ENCODE measurements around the gene SH3PXD2B.

Gene SH3PXD2B

DNA sequence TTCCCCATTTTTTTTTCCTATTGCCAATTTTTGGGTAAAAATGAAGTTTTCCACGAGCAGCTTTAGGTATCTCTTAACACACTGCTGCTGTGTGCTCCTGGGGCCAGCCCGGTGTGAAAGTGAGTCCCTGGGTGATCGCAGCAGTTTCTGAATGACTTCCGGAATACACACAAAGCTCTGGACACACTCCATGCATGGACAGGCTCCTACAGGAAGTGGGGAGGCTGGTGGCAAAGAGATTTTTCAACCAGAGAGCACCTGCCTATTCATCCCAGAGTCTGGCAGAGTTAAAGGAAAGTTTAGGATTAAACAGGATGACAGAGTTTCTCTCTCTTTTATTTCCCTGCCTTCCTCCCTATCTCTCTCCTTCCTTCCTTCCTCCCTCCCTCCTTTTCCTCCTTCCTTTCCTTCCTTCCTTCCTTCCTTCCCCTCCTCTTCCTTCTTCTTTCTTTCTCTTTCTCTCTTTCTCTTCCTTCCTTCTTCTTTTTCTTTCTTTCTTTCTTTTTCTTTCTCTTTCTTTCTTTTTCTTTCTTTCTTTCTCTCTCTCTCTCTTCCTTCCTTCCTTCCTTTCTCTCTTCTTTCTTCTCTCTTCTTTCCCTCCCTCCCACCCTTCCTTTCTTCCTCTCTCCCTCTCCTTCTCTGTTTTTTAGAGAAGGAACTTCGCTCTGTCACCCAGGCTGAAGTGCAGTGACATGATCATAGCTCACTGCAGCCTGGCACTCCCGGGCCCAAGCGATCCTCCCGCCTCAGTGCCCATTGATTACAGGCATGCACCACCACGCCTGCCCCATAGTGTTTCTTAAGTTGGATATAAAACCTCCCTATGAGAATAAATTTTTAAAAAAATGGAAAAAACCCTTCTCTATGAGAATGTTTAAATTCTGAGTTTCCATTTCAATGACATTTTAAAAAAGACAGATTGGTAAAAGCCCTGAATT is 132.0 kb downstream of the SH3PXD2B start:
- TF ChIP-seq, protein P1, sequence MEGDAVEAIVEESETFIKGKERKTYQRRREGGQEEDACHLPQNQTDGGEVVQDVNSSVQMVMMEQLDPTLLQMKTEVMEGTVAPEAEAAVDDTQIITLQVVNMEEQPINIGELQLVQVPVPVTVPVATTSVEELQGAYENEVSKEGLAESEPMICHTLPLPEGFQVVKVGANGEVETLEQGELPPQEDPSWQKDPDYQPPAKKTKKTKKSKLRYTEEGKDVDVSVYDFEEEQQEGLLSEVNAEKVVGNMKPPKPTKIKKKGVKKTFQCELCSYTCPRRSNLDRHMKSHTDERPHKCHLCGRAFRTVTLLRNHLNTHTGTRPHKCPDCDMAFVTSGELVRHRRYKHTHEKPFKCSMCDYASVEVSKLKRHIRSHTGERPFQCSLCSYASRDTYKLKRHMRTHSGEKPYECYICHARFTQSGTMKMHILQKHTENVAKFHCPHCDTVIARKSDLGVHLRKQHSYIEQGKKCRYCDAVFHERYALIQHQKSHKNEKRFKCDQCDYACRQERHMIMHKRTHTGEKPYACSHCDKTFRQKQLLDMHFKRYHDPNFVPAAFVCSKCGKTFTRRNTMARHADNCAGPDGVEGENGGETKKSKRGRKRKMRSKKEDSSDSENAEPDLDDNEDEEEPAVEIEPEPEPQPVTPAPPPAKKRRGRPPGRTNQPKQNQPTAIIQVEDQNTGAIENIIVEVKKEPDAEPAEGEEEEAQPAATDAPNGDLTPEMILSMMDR (conservative IDR thresholded peaks at IDR 0.05; ENCODE audit: low read depth, low read length) = no peak
- H3K4me3 ChIP-seq (ENCODE audit: low read depth, low read length) = no peak overlapping the region
- DNase-seq (ENCODE audit: low read depth) = no peak

DNA sequence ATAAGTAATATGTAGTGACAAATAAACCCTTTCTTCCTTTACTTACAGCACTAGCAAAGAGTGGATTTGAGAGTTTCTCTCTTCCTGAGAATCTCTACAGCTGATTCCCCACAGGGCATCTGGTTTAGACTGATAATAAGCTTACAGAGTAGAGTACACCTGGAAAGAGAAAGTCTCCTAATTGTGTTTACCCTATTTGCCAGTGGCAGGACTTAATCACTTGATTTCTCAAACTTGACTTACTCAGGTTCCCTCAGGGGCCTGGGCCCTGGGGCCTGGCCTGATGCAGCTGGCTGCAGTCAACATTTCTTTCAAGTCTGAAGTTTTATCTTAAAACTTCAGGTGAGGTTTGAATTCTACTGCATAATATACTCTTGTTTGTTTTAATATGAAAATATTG is 132.7 kb downstream of the SH3PXD2B start:
- TF ChIP-seq, protein P1 (conservative IDR thresholded peaks at IDR 0.05; ENCODE audit: low read depth, low read length) = no peak
- no peak overlapping the region for H3K4me3 ChIP-seq (ENCODE audit: low read depth, low read length)
- DNase-seq (ENCODE audit: low read depth) = no peak

DNA sequence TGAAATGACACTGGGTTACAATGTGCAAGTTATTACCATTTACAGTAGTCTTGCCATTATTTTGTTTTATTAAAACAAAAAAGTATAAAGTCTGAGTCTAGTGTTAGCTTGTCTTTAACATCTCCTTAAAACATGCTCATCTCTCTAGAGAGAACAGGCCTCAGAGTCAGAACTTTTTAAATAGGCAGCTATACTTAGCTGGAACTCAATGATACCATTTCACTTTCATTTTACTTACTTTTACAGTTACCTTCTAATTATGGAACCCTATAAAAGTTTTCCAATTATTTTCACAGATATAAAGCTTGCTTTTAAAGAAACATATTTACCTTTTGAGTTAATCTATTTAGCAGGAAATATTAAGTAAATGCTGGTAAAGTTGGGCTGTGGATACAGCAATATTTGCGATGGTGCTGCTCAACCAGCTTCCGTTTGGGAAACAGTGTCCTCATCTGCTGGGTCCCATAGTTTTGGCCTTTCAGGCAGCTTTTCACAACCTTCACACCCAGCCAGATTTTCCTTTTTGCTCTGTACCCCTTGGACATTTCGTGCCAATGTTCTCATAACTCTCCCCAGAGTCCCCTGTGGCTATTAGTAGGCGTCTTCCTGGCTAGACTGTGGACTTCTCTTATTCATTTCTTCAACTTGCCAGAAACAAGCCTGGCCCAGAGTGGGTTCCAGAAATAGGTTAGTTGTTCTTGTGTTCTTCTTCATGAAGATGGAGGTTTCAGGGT is 134.4 kb downstream of the SH3PXD2B start:
- H3K4me3 ChIP-seq (ENCODE audit: low read depth, low read length) = no peak overlapping the region
- no peak for DNase-seq (ENCODE audit: low read depth)
- TF ChIP-seq, protein P1 (conservative IDR thresholded peaks at IDR 0.05; ENCODE audit: low read depth, low read length) = no peak

DNA sequence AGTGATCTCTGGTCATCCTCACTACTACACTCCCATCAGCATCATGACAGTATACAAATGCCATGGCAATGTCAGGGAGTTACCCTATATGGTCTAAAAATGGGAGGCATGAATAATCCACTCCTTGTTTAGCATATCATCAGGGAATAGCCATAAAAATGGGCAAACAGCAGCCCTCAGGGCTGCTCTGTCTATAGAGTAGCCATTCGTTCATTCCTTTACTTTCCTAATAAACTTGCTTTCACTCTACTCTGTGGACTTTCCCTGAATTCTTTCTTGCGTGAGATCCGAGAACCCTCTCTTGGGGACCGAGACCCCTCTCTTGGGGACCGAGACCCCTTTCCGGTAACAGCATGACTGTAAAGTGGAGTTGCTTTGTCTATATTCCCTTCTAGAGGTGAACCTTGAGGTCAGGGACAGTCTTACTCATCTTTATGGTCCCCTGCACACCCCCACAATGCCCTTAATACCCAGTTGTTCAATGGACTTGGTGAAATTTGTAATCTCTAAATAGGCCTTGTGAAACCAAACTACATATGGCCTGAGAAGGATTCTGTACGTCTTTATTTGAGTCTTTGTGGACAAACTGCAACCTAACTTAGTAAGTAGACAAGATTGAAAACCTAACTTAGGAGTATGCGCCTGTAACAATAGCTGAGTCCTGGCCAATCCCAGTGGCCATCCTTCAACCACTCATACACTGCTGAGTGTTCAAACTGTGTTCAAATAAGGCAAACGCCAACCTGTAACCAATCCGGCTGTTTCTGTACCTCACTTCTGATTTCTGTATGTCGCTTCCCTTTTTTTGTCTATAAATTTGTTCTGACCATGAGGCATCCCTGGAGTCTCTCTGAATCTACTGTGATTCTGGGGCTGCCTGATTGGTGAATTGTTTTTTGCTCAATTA is 138.5 kb downstream of the SH3PXD2B start:
- no peak overlapping the region for H3K4me3 ChIP-seq (ENCODE audit: low read depth, low read length)
- TF ChIP-seq, protein P1 (conservative IDR thresholded peaks at IDR 0.05; ENCODE audit: low read depth, low read length) = no peak
- DNase-seq (ENCODE audit: low read depth) = no peak

DNA sequence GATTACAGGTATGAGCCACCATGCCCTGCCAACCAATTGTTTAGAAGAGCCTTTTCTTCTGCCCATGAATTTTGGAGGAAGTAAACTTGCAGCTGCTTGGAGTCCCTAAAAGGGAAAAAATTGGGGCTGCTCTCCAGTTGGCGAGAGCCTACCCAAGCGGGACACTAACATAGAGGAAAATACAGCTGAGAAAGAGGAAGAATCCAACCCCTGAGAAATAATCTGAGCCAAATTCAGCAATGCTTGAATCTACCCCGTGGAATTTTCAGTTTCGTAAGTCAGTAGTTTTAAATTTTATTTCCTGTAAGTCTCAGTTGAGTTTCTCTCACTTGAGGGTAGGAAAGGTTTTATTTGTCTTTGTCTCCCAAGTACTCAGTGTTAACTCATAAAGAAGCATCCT is 140.4 kb downstream of the SH3PXD2B start:
- H3K4me3 ChIP-seq (ENCODE audit: low read depth, low read length) = no peak overlapping the region
- DNase-seq (ENCODE audit: low read depth) = no peak
- TF ChIP-seq, protein P1 (conservative IDR thresholded peaks at IDR 0.05; ENCODE audit: low read depth, low read length) = no peak

DNA sequence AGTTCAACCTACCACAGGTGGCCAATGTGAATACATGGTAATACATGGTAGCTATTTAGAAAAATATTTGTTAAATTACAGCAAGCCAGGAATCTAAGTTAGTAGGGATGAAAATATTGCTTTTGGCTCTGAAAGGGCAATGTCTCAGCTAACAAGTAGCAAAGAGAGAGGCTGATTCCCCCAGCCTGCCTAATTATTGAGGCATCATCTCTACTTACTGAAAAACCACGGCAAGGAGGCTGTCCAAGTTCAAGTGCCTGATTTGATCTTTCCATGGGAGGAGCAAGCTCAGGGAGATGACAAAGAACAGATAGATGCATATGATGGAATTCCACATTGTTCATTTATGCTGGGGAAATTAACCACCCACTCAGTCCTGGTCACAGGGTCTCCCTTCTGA is 142.0 kb downstream of the SH3PXD2B start:
- no peak for DNase-seq (ENCODE audit: low read depth)
- no peak overlapping the region for H3K4me3 ChIP-seq (ENCODE audit: low read depth, low read length)
- TF ChIP-seq, protein P1 (conservative IDR thresholded peaks at IDR 0.05; ENCODE audit: low read depth, low read length) = no peak
